NCI-H774 (cell line): ENCODE measurements around the gene MCF2L2.

Experiments used
- DNase-seq: peaks from one replicate; lab custom pipeline; 2025; lab: John Stamatoyannopoulos, UW

The MCF2L2 gene

GRCh38 chr3:183293966-183294365, 134.5 kb downstream of the MCF2L2 start:
- no peak for DNase-seq

- DNase-seq: peak; percentile 57
Observed at GRCh38 chr3:183291497-183292031, 136.9 kb downstream of the MCF2L2 start.

GRCh38 chr3:183290216-183290615, 138.2 kb downstream of the MCF2L2 start:
- no peak for DNase-seq

- no peak for DNase-seq
Observed at GRCh38 chr3:183288117-183288516, 140.3 kb downstream of the MCF2L2 start.

GRCh38 chr3:183287301-183287971, 141.0 kb downstream of the MCF2L2 start:
- DNase-seq: no peak

- peak; percentile 94 for DNase-seq
Observed at GRCh38 chr3:183285828-183286457, 142.5 kb downstream of the MCF2L2 start.

- no peak for DNase-seq
Observed at GRCh38 chr3:183285318-183285717, 143.1 kb downstream of the MCF2L2 start.

- DNase-seq: no peak
Observed at GRCh38 chr3:183284570-183284969, 143.8 kb downstream of the MCF2L2 start.

- no peak for DNase-seq
Observed at GRCh38 chr3:183283886-183284285, 144.5 kb downstream of the MCF2L2 start.

- DNase-seq: no peak
Observed at GRCh38 chr3:183281126-183281797, 147.2 kb downstream of the MCF2L2 start.

- DNase-seq: no peak
Observed at GRCh38 chr3:183279371-183279770, 149.0 kb downstream of the MCF2L2 start.

- DNase-seq: no peak
Observed at GRCh38 chr3:183278479-183279088, 149.8 kb downstream of the MCF2L2 start.

GRCh38 chr3:183277260-183277659, 151.2 kb downstream of the MCF2L2 start:
- no peak for DNase-seq

- no peak for DNase-seq
Observed at GRCh38 chr3:183275937-183276336, 152.5 kb downstream of the MCF2L2 start.

- DNase-seq: peak; percentile 50
Observed at GRCh38 chr3:183275418-183275817, 153.0 kb downstream of the MCF2L2 start.

- no peak for DNase-seq
Observed at GRCh38 chr3:183274609-183275008, 153.8 kb downstream of the MCF2L2 start.

- DNase-seq: no peak
Observed at GRCh38 chr3:183272791-183273190, 155.6 kb downstream of the MCF2L2 start.

GRCh38 chr3:183272142-183272541, 156.3 kb downstream of the MCF2L2 start:
- DNase-seq: no peak

- no peak for DNase-seq
Observed at GRCh38 chr3:183270344-183270743, 158.1 kb downstream of the MCF2L2 start.

GRCh38 chr3:183269345-183269744, 159.1 kb downstream of the MCF2L2 start:
- no peak for DNase-seq

GRCh38 chr3:183268366-183268765, 160.1 kb downstream of the MCF2L2 start:
- DNase-seq: no peak

- no peak for DNase-seq
Observed at GRCh38 chr3:183267140-183267539, 161.3 kb downstream of the MCF2L2 start.

GRCh38 chr3:183266454-183266853, 162.0 kb downstream of the MCF2L2 start:
- no peak for DNase-seq
